Stimulated activated CD8-positive, alpha-beta memory T cell treated with anti-CD3 and anti-CD28 coated beads, Interleukin-15, amount 100 ng/mL, for 4 hours (primary cell): ENCODE data around the gene PLSCR3.

Source experiments
- DNase-seq, 2 donors: peaks; one replicate each; pipeline ENCODE4 v3.0.0-alpha.2; 2020; ENCODE audit warnings: low read depth in 2 of 2

The PLSCR3 gene

DNA sequence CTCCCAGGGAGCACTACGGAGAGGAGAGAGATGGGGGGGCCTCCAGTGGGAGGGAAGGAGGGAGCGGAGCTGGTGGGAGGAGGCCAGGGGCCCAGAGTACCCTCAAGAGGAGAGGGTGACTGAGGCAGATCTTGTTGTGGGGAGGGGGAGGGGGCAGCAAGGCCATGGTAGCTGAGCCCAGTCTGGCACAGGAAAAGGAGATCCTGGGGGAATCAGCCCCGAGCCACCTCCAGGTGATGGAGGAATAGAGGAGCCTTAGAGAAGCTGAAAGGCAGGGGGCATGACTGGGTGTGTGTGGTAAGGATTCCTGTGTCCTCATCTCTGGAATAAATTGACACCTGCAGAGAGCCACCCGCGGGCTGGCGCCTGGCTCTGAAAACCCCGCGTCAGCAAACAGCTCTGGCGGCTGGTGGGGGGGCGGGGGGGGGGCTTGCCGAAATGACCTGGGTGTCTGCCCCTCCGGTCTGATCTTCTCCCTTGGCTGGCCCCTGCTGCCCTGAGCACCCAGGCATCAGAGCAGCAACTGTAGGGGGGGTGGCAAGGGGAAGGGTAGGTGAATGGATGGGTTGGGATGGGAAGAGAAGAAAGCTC is 12.0 kb upstream of the PLSCR3 start:
- no peak for DNase-seq

DNA sequence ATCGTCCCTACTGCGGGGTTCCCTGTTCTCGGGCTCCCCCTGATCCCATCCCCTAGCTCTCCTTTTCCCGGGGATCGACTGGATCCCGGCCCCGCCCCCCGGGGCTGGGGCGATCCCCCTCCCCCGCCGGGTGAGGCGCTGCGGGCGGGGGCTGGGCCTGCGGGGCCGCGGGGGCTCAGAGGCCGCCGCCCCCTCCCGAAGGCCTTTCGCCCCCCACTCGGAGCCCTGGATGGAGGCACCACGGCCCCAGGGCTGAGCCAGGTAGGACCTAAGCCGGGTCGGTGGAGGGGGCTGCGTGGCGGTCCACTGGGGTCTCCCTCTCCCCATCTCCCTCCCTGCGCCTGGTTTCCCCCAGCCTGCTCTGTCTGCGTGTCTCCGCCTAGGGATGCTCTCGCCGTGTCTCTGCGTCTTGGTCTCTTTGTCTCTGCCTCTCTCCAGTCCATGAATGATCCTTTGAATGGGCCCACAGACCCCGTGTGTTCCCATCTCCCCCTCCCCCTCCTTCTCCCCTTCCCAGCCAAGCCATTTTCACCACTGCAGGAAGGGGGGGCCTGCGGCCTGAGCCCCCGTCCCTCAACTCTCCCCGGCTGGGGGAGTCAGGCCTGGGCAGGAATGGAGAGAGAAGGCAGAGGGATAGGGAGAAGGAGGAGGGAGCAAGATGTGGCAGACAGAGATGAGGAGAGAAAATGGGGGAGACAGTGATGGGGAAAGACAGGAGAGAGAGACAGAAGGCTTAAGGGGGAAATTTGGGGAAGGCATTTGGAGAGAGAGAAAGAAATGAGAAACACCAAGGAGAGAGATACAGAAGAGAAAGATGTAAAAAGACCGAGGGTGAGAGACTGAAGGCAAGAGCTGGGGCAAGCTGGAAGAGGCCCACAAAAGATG is 11.3 kb upstream of the PLSCR3 start:
- no peak for DNase-seq

DNA sequence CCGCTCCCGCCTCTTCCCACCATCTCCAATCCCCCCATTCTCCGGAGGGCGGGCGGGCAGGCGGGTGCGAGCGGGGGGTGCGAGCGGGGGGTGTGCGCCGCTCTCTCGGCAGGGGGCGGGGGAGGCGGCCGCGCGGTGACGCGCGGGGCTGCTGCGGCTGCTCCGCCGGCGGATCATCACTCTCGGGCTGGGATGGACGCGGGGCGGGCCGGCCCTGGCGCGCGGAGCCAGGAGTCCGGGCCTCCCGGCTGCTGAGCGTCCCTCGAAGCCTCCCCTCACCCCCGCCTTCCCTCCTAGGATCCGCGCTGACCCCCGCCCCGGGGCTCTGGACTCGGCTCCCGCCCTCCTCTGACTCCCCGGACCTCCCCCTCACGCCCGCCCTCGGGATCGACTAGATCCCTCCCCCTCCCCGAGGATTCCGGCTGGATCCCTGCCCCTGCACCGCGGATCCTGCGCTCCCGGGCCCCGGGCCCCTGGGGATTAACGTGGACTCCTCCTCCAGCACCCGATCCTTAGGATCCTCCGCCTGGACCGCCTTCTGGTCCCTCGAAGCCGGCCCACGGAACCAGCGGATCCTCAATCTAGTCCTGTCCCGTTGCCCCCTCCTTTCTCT is 10.5 kb upstream of the PLSCR3 start:
- peak; percentile 38 to 50 for DNase-seq

DNA sequence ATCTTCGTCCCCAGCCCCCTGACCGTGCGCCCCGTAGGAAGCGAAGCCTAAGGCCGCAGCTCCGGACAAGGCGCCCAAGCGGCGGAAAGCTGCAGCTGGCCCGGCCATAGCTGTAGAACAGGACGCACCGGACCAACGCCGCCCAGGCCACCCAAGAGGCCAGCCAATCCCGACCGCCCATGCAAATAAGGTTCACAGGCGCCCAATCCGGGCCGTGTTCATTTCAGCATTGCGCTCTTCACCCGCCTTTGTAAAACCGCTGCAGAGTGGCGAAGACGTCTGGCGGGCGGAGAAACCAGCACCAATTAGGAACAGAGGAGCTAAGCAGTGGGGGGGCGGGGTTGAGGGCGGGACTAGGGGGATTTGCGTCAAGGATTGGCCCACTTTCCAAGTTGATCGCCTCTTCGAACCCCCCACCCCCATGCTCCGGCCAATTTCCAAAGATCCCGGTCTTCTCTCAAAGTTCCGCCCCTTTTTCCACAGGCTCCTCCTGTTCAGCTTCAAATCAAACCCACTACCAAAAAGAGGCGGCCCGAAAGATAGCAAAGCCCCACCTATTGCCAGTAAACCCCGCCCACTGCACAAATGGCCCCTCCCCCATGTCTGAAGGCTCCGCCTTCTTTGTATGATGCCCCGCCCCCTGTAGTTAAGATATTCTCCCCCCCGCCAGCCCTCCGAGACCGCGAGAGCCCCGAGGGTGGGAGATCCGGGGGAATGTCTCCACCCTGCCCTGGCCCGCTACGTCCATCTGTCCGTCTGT is 9.8 kb upstream of the PLSCR3 start, which contains the start of gene TMEM256:
TSS of gene TMEM256 (minus strand) at position 121 of the 760 bp plus-strand sequence. CDS start at position 108, 13 bp downstream.
- DNase-seq: peak; percentile 88 to 93

DNA sequence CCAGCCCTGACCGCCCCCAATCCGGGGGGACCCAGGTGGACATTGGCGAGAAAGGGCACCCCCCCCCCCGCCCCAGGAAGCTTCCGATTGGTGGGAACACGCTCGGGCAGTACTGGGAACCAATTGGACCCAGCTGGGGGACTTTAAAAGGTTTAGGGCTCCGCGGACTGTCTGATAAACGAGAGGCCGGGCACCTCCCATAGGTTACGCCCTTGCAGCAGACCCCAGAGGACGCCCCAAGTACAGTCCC is 9.3 kb upstream of the PLSCR3 start:
- DNase-seq: no peak

DNA sequence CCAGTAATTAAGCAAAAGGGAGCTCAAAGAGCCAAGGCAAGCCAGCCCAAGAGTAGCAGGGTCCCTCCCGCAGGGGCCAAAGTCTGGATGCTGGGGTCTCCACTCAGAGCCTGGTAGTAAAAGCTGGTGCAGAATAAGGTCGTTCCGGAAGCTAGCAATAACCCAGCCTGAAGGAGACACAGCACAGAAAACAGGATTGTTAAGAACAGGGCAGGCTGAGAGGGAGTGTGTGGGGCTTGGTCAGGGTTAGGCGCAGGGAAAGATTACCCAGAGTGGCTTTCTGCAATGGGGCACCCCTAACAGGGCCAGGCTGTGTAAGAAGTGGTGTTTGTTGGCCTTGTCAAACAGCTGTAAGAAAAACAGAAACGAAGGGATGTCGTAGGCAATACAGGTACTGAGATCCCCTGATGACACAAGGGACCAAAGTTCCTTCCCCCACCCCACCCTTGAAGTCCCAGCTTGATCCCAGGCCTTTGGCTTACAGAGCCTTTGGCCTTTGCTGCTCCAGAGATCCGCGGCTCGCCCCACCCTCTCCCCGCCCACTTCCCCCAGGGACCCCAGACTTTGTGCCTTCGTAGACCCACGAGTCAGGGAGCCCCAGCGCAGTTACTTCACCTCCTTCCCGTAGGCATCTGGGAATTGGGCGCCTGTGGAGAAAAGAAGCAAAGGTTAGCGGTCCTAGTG is 8.9 kb upstream of the PLSCR3 start:
- no peak for DNase-seq

DNA sequence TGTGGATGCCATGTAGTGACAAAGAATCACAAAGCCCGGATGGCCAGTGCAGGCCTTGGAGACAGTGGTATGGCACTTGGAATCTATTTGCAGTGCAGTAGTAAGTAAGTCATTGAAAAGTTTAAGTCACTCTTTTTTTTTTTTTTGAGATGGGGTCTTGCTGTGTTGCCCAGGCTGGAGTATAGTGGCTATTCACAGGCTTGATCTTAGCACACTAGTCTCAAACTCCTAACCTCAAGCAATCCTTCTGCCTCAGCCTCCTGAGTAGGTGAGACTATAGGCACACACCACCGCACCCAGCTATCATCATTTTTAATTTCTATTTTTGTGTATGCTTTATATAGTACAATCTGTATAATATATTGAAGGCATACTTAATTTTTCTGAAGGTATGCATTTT is 4.3 kb upstream of the PLSCR3 start:
- DNase-seq: no peak

DNA sequence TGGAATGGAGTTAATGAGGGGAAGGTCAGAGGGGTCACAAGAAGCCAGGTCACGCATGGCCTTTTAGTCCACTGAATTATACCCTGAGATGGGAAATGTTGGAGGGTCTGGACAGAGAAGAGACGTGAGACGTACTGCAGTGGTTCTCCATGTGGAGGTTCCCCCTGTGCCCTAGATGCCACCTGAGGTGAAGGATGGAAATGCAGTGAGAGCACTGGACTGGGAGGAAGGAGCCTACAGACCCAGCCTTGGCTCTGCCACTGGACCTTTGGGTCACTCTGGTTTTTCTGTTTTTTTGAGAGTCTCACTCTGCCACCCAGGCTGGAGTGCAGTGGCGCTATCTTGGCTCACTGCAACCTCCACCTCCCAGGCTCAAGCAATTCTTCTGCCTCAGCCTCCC is 1.8 kb upstream of the PLSCR3 start:
- DNase-seq: no peak

DNA sequence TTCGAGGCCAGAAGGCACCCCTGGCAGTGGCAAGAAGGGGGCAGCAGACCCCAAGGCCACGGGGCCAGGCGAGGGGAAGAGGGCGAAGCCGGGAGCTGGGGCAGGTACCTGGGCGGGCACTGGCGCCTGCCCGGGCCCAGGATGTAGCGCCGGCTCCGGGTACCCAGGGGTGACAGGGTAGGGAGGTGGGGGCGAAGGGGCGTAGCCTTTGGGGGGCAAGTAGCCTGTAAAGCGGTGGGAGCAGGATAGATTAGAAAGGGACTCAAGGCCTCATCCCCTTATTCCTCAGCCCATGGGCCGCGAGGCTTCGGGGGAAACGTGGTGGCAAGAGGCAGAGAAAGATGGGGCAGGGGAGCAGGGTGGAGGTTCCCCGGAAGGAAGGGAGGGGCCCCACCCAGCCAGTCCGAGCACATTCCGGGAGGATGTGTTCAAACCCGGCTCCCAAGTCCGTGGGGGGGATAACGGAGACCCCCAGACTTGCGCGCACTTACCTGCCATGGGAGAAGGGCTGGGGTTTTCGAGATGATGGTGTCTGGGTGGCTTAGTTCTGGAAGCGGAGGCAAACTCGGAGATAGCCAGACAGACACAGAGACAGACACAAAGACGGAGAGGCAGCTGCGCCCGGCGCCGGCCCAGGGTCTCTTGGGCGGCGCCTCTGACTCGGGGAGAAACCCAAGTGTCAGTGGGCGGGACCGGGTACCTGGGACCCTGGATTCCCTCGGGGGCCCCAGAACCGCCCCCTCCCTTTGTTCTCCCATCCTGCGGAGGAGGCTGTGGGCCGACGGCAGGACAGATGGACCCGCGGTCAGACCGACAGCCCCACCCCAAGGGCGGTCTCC is 493 bp downstream of the PLSCR3 start:
- DNase-seq: peak in 1 of 2 donors; percentile 36

DNA sequence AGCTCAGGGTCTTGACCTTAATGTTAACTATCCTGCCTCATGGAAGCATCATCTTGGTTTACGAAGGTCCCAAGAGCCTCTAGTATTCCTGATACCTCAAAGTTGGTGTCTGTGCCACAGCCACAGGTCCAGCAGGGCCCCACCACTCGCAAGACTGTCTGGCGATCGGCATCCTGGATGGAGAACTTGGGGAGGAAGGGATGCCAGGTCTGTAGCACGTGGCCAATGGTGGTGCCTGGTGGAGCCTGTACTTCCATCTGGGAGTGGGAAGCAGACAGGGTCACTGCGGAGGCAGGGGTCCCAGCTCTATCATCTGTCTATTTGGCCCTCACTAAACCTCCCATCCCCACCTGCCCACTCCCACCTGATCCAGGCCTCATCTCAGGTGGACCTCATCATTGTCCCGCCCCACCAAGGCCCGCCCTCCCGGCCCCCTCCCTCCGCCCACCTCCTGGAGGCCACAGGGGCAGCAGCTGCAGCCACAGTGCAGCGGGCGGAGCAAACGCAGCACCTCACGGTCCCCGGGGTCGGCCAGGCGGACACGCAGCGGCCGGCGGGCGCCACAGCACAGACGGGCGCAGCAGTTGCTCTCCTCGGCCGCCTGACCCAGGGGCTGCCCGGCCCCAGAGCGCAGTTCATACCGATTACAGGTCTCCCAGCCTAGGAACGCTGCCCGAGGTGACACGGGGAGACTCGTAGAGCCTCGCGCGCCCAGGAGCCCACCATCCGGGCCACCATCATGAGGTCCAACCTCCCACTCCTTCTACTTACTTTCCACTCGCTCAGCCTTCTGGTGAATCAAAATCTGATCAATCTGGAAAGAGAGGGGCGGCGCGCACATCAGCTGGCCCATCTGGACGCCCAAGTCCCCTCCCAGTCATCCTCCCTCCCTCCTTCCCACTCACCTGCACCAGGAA is 1.4 kb downstream of the PLSCR3 start:
- no peak for DNase-seq

DNA sequence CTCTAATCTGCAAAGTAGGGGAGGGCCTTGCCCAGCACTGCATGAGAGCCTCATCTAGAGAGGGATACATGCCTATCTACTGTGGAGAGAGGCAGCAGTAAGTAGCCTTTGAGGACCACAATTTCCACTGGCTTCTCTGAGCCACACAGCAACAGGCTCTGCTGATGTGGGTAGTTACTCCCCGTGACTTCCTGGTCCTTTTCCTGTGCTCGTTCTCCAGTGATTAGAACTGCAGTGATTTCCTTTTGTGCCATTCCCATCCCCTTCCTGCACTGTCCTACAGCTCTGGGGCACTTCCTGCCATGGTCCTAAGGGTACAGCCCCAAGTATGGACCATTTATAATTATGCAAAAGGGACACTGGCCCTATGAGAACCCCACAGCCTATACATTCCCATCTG is 3.0 kb downstream of the PLSCR3 start:
- no peak for DNase-seq

DNA sequence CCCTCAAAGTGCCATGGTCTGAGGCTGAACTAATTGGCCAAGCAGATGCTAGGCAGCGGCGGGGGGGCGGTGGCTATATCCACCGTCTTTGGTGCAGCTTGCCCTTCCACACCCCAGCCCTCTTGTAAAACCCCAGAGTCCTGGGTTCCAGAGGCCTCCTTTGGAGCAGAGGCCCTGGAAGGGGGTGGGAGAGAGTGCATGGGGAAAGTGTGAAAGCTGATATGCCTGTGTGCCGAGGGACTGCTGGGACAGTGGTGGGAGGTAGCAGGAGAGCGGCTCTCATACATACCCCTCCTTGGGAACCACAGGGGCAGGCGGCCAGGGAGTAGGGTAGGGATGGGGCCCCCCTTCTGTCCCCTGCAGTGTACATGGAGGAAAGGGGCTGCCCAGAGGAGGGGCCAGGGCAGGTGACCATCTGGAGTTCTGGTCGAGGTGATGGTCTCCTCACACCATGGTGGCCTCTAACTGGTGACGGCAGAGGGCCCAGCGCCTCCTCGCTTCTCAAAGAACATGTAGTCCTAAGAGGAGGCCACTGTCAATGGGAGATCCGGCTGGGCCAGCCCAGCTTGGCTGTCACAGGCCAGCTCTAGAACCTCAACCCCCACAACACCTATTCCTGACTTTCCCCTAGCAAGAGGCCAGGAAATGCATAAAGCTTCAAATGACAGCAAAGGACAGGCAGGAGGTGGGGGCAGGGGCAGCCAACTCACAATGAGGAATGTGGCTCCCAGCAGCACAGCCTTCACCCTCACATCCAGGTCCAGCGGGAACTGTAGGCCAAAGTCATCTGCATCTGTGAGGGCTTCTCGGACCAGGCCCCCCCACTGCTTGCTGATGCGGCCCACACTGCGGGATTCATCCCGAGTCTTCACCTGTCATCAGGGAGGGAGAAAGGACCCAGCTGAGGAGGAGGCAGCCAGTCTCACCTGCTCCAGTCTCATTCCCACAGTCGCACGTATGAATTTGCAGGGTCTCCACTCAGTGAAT is 4.1 kb downstream of the PLSCR3 start:
- DNase-seq: no peak

DNA sequence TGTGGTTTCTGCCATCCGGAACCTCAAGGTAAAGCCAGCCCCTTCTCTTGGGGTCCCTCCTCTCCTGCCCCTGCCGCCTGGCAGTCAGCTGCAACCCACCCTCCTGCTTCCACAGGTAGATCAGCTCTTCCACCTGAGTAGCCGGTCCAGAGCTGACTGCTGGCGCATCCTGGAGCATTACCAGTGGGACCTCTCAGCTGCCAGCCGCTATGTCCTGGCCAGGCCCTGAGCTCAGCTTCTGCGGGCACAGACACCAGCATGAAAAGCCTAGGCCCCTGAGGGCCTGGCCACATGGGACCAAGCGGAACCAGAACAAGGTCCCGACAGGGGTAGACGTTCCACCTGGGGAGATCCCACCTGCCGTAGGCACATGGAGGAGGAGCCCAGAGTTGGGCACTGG is 5.5 kb downstream of the PLSCR3 start:
- no peak for DNase-seq

DNA sequence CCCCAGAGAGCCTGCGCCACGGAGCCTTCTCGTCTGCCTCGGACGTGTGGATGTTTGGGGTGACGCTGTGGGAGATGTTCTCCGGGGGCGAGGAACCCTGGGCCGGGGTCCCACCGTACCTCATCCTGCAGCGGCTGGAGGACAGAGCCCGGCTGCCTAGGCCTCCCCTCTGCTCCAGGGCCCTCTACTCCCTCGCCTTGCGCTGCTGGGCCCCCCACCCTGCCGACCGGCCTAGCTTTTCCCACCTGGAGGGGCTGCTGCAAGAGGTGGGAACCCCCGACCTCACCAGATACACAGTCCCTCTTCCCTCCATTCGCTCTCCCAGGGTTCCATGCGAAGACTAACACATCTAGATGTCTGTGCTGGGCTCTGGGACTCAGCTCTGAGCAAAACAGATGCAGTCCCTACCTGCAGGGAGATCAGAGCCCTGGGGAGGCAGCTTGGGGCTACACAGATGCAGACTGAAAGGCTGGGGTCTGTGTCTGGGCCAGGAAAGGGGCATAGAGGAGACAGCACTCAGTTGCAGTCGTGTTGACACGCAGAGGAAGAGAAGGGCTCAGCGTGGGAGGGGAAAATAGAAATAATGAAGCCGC is 9.7 kb downstream of the PLSCR3 start:
- DNase-seq: no peak

DNA sequence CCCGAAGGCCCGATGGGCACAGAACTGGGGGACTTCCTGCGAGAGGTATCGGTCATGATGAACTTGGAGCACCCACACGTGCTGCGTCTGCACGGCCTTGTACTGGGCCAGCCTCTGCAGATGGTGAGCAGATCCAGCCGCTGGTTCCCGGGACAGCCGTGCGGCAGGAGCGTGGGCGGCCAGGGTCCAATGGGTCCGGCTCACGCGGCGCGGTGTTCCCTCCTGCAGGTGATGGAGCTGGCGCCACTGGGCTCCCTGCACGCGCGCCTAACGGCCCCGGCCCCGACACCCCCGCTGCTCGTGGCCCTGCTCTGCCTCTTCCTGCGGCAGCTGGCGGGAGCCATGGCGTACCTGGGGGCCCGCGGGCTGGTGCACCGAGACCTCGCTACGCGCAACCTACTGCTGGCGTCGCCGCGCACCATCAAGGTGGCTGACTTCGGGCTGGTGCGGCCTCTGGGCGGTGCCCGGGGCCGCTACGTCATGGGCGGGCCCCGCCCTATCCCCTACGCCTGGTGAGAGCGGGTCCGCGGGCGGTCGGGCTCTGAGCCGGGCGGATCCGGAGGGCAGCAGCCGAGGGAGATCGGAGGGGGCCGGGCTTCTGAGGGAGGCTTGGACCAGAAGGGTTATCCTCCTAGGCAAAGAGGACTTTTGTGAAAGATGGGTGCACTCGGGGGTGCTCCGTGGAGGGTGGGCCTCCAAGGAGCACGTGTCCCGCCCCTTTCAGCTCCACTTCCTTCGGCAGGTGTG is 10.4 kb downstream of the PLSCR3 start:
- peak; percentile 44 to 61 for DNase-seq

DNA sequence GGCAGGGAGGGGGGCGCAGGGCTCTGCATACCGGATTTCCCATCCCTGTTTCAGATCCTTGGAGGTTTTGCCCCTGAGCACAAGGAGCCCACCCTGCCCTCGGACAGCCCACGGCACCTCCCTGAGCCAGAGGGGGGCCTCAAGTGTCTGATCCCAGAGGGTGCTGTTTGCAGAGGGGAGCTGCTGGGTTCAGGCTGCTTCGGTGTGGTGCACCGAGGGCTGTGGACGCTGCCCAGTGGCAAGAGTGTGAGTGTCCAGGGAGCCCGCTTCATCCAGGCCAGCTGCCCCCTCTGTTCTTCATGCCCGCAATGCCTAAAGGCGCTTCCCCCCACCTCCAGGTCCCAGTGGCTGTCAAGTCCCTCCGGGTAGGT is 11.0 kb downstream of the PLSCR3 start:
- no peak for DNase-seq

DNA sequence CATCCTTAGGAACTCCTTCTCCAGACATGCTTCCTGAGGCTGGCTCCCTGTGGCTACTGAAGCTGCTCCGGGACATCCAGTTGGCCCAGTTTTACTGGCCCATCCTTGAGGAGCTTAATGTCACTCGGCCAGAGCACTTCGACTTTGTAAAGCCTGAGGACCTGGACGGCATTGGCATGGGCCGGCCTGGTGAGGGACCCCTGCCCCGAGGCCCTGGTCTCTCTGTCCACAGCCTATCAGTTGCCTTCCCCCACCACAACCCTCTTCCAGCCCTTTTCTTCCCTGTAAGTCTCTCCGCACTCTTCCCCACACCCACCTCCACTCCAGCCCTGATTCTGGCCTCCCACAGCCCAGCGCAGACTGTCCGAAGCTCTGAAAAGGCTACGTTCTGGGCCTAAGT is 11.4 kb downstream of the PLSCR3 start:
- no peak for DNase-seq
